Dendritic cell treated with granulocyte-macrophage colony-stimulating factor and Interleukin-4, amounts not matched to agents 40 ng/mL and 50 ng/mL, for 4 days (primary cell): Measurements from ENCODE around the gene CHST9.

Experiments
- H3K27ac Mint-ChIP-seq: one replicate; pipeline ENCODE4 v1.8.0; 2022; ENCODE audit warnings: mild to moderate bottlenecking, mixed read lengths
- H3K27me3 Mint-ChIP-seq: one replicate; pipeline ENCODE4 v1.8.0; 2022; ENCODE audit warnings: mild to moderate bottlenecking, mixed read lengths
- H3K36me3 Mint-ChIP-seq: one replicate; pipeline ENCODE4 v1.8.0; 2022; ENCODE audit warnings: low read depth, mixed read lengths
- H3K4me1 Mint-ChIP-seq: one replicate; pipeline ENCODE4 v1.8.0; 2022; ENCODE audit warnings: low read depth, mixed read lengths
- H3K4me3 Mint-ChIP-seq: one replicate; pipeline ENCODE4 v1.8.0; 2022; ENCODE audit warnings: mild to moderate bottlenecking, moderate library complexity, mixed read lengths
- H3K9me3 Mint-ChIP-seq: one replicate; pipeline ENCODE4 v1.8.0; 2022; ENCODE audit warnings: mixed read lengths
- intact Hi-C: fragments of 100-400 bp; cut with micrococcal nuclease; formaldehyde crosslinking; loops from one replicate; pipeline ENCODE4 v1.15.0; 2022

CHST9 gene

GRCh38 chr18:27143580-27144287 lies 41.4 kb downstream of the CHST9 start:
- no peaks in the 10 kb centered on the region for H3K4me1 Mint-ChIP-seq
- H3K27ac Mint-ChIP-seq = no peak overlapping the region
- H3K4me3 Mint-ChIP-seq = no peak overlapping the region
- intact Hi-C loops = no loop called here
- no peaks in the 10 kb centered on the region for H3K36me3 Mint-ChIP-seq
- no peaks in the 10 kb centered on the region for H3K27me3 Mint-ChIP-seq
- H3K9me3 Mint-ChIP-seq = peaks cover 10% of the 10 kb centered on the region

GRCh38 chr18:27142891-27143290 lies 42.2 kb downstream of the CHST9 start:
- intact Hi-C loops = no loop called here
- H3K9me3 Mint-ChIP-seq = peaks cover 9% of the 10 kb centered on the region
- H3K27me3 Mint-ChIP-seq = no peaks in the 10 kb centered on the region
- H3K27ac Mint-ChIP-seq = no peak overlapping the region
- no peak overlapping the region for H3K4me3 Mint-ChIP-seq
- no peaks in the 10 kb centered on the region for H3K4me1 Mint-ChIP-seq
- no peaks in the 10 kb centered on the region for H3K36me3 Mint-ChIP-seq

- Mint-ChIP-seq H3K4me3 (no peak overlapping the region), H3K36me3 (no peaks in the 10 kb centered on the region), H3K4me1 (no peaks in the 10 kb centered on the region), H3K27ac (no peak overlapping the region), H3K9me3 (no peaks in the 10 kb centered on the region), H3K27me3 (no peaks in the 10 kb centered on the region)
- intact Hi-C loops = no loop called here
These were observed 43.2 kb downstream of the CHST9 start for GRCh38 chr18:27141876-27142275.

- H3K36me3 Mint-ChIP-seq = no peaks in the 10 kb centered on the region
- H3K9me3 Mint-ChIP-seq = no peaks in the 10 kb centered on the region
- intact Hi-C loops = no loop called here
- no peak overlapping the region for H3K27ac Mint-ChIP-seq
- no peaks in the 10 kb centered on the region for H3K27me3 Mint-ChIP-seq
- no peak overlapping the region for H3K4me3 Mint-ChIP-seq
- H3K4me1 Mint-ChIP-seq = no peaks in the 10 kb centered on the region
These were observed 47.0 kb downstream of the CHST9 start for GRCh38 chr18:27138079-27138478.

- no peaks in the 10 kb centered on the region for H3K27me3 Mint-ChIP-seq
- no peaks in the 10 kb centered on the region for H3K36me3 Mint-ChIP-seq
These were observed 48.9 kb downstream of the CHST9 start for GRCh38 chr18:27136208-27136535.

GRCh38 chr18:27135504-27136207 lies 49.5 kb downstream of the CHST9 start:
- intact Hi-C loops = no loop called here
- Mint-ChIP-seq H3K36me3 (no peaks in the 10 kb centered on the region), H3K27ac (no peak overlapping the region), H3K27me3 (no peaks in the 10 kb centered on the region), H3K4me3 (no peak overlapping the region), H3K9me3 (no peaks in the 10 kb centered on the region), H3K4me1 (no peaks in the 10 kb centered on the region)

More at GRCh38 chr18:27136208-27136535, 48.9 kb downstream of the CHST9 start:
- H3K27ac Mint-ChIP-seq = no peak overlapping the region
- no peak overlapping the region for H3K4me3 Mint-ChIP-seq
- no peaks in the 10 kb centered on the region for H3K4me1 Mint-ChIP-seq
- H3K9me3 Mint-ChIP-seq = no peaks in the 10 kb centered on the region
- intact Hi-C loops = no loop called here

- intact Hi-C loops = no loop called here
- Mint-ChIP-seq H3K9me3 (no peaks in the 10 kb centered on the region), H3K27me3 (no peaks in the 10 kb centered on the region), H3K4me1 (no peaks in the 10 kb centered on the region), H3K4me3 (no peak overlapping the region), H3K27ac (no peak overlapping the region), H3K36me3 (no peaks in the 10 kb centered on the region)
These were observed 55.0 kb downstream of the CHST9 start for GRCh38 chr18:27130065-27130630.

- Mint-ChIP-seq H3K27ac (no peak overlapping the region), H3K4me3 (no peak overlapping the region), H3K36me3 (no peaks in the 10 kb centered on the region), H3K9me3 (no peaks in the 10 kb centered on the region), H3K4me1 (no peaks in the 10 kb centered on the region), H3K27me3 (no peaks in the 10 kb centered on the region)
- intact Hi-C loops = no loop called here
These were observed 60.9 kb downstream of the CHST9 start for GRCh38 chr18:27124196-27124595.

GRCh38 chr18:27121108-27121507 lies 64.0 kb downstream of the CHST9 start:
- H3K4me1 Mint-ChIP-seq = no peaks in the 10 kb centered on the region
- H3K36me3 Mint-ChIP-seq = no peaks in the 10 kb centered on the region
- intact Hi-C loops = no loop called here
- no peaks in the 10 kb centered on the region for H3K27me3 Mint-ChIP-seq
- no peaks in the 10 kb centered on the region for H3K9me3 Mint-ChIP-seq
- H3K4me3 Mint-ChIP-seq = no peak overlapping the region
- no peak overlapping the region for H3K27ac Mint-ChIP-seq

GRCh38 chr18:27120246-27120645 lies 64.9 kb downstream of the CHST9 start:
- intact Hi-C loops = no loop called here
- Mint-ChIP-seq H3K27ac (no peak overlapping the region), H3K9me3 (no peaks in the 10 kb centered on the region), H3K4me3 (no peak overlapping the region), H3K36me3 (no peaks in the 10 kb centered on the region), H3K27me3 (no peaks in the 10 kb centered on the region), H3K4me1 (no peaks in the 10 kb centered on the region)

GRCh38 chr18:27118973-27119372 lies 66.1 kb downstream of the CHST9 start:
- Mint-ChIP-seq H3K27me3 (no peaks in the 10 kb centered on the region), H3K36me3 (no peaks in the 10 kb centered on the region), H3K9me3 (no peaks in the 10 kb centered on the region), H3K27ac (no peak overlapping the region), H3K4me1 (no peaks in the 10 kb centered on the region), H3K4me3 (no peak overlapping the region)
- intact Hi-C loops = no loop called here

- Mint-ChIP-seq H3K27ac (no peak overlapping the region), H3K4me1 (no peaks in the 10 kb centered on the region), H3K36me3 (no peaks in the 10 kb centered on the region), H3K9me3 (no peaks in the 10 kb centered on the region), H3K27me3 (no peaks in the 10 kb centered on the region), H3K4me3 (no peak overlapping the region)
- intact Hi-C loops = no loop called here
These were observed 70.3 kb downstream of the CHST9 start for GRCh38 chr18:27114842-27115241.

- H3K36me3 Mint-ChIP-seq = no peaks in the 10 kb centered on the region
These were observed 71.8 kb downstream of the CHST9 start for GRCh38 chr18:27113358-27113757.

GRCh38 chr18:27110319-27110718 lies 74.8 kb downstream of the CHST9 start:
- no peak overlapping the region for H3K27ac Mint-ChIP-seq
- H3K9me3 Mint-ChIP-seq = no peaks in the 10 kb centered on the region
- intact Hi-C loops = no loop called here
- H3K4me1 Mint-ChIP-seq = no peaks in the 10 kb centered on the region
- H3K27me3 Mint-ChIP-seq = no peaks in the 10 kb centered on the region
- H3K4me3 Mint-ChIP-seq = no peak overlapping the region
- no peaks in the 10 kb centered on the region for H3K36me3 Mint-ChIP-seq

More at GRCh38 chr18:27113358-27113757, 71.8 kb downstream of the CHST9 start:
- Mint-ChIP-seq H3K4me3 (no peak overlapping the region), H3K4me1 (no peaks in the 10 kb centered on the region), H3K27ac (no peak overlapping the region), H3K27me3 (no peaks in the 10 kb centered on the region), H3K9me3 (no peaks in the 10 kb centered on the region)
- intact Hi-C loops = no loop called here
